WTC11 (cell line): ENCODE results near the gene ZNF423.

Experiments used
- E2F4 ChIP-seq: sonication (generic); formaldehyde crosslinking; IDR thresholded peaks from 2 replicates; pipeline ENCODE4 v1.8.1; 2022; ENCODE audit warnings: low read depth, mild to moderate bottlenecking, moderate library complexity, missing genetic modification reagents, borderline replicate concordance
- ETV6 ChIP-seq: sonication (generic); formaldehyde crosslinking; IDR thresholded peaks from 2 replicates; pipeline ENCODE4 v1.8.1; 2022; ENCODE audit warnings: mild to moderate bottlenecking, missing genetic modification reagents
- HMGXB4 ChIP-seq: sonication (generic); formaldehyde crosslinking; IDR thresholded peaks from 2 replicates; pipeline ENCODE4 v1.8.1; 2023; ENCODE audit warnings: mild to moderate bottlenecking, moderate library complexity, missing genetic modification reagents
- JUN ChIP-seq: sonication (generic); formaldehyde crosslinking; IDR thresholded peaks from 2 replicates; pipeline ENCODE4 v1.8.0; 2023; ENCODE audit warnings: mild to moderate bottlenecking, missing genetic modification reagents
- NR1H2 ChIP-seq: sonication (generic); formaldehyde crosslinking; IDR thresholded peaks from 2 replicates; pipeline ENCODE4 v1.9.0; 2021; ENCODE audit warnings: mild to moderate bottlenecking, moderate library complexity, missing genetic modification reagents
- SMAD3 ChIP-seq: sonication (generic); formaldehyde crosslinking; IDR thresholded peaks from 2 replicates; pipeline ENCODE4 v1.8.0; 2022; ENCODE audit warnings: missing genetic modification reagents, mild to moderate bottlenecking, borderline replicate concordance
- SP1 ChIP-seq: sonication (generic); formaldehyde crosslinking; conservative IDR thresholded peaks from 2 replicates; pipeline ENCODE4 v1.8.1; 2022; ENCODE audit warnings: missing genetic modification reagents
- TEAD1 ChIP-seq: sonication (generic); formaldehyde crosslinking; IDR thresholded peaks from 2 replicates; pipeline ENCODE4 v1.8.0; 2022; ENCODE audit warnings: mild to moderate bottlenecking, missing genetic modification reagents
- ZNF219 ChIP-seq: sonication (generic); formaldehyde crosslinking; IDR thresholded peaks from 2 replicates; pipeline ENCODE4 v1.8.0; 2023; ENCODE audit warnings: missing genetic modification reagents, mild to moderate bottlenecking, borderline replicate concordance
- TF ChIP-seq, protein P1 (sequence below): sonication (generic); formaldehyde crosslinking; conservative IDR thresholded peaks from 2 replicates; pipeline ENCODE4 v1.8.1; 2022; ENCODE audit warnings: mild to moderate bottlenecking, missing genetic modification reagents
- TF ChIP-seq, protein P2 (sequence below): fragments of 200-600 bp; IDR thresholded peaks from 2 replicates; pipeline ENCODE4 v1.8.0; 2022; ENCODE audit warnings: antibody characterized with exemption
- TF ChIP-seq, protein P3 (sequence below): sonication (generic); formaldehyde crosslinking; IDR thresholded peaks from 2 replicates; pipeline ENCODE4 v1.8.0; 2022; ENCODE audit warnings: mild to moderate bottlenecking, missing genetic modification reagents

GRCh38 chr16:49460786-49461470, 395.0 kb downstream of the ZNF423 start:
- no peak for TF ChIP-seq NR1H2 (CRISPR knock-in tag)
- TF ChIP-seq TEAD1 (CRISPR knock-in tag), result no peak
- TF ChIP-seq, protein P1, sequence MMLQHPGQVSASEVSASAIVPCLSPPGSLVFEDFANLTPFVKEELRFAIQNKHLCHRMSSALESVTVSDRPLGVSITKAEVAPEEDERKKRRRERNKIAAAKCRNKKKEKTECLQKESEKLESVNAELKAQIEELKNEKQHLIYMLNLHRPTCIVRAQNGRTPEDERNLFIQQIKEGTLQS (CRISPR knock-in tag), result no peak
- TF ChIP-seq, protein P2, sequence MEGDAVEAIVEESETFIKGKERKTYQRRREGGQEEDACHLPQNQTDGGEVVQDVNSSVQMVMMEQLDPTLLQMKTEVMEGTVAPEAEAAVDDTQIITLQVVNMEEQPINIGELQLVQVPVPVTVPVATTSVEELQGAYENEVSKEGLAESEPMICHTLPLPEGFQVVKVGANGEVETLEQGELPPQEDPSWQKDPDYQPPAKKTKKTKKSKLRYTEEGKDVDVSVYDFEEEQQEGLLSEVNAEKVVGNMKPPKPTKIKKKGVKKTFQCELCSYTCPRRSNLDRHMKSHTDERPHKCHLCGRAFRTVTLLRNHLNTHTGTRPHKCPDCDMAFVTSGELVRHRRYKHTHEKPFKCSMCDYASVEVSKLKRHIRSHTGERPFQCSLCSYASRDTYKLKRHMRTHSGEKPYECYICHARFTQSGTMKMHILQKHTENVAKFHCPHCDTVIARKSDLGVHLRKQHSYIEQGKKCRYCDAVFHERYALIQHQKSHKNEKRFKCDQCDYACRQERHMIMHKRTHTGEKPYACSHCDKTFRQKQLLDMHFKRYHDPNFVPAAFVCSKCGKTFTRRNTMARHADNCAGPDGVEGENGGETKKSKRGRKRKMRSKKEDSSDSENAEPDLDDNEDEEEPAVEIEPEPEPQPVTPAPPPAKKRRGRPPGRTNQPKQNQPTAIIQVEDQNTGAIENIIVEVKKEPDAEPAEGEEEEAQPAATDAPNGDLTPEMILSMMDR, result no peak
- no peak for TF ChIP-seq E2F4 (CRISPR knock-in tag)
- TF ChIP-seq ZNF219 (CRISPR knock-in tag), result no peak
- no peak for TF ChIP-seq SMAD3
- TF ChIP-seq HMGXB4, result no peak
- no peak for TF ChIP-seq ETV6
- TF ChIP-seq SP1 (CRISPR knock-in tag), result no peak
- TF ChIP-seq JUN, result no peak
- TF ChIP-seq, protein P3, sequence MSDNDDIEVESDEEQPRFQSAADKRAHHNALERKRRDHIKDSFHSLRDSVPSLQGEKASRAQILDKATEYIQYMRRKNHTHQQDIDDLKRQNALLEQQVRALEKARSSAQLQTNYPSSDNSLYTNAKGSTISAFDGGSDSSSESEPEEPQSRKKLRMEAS, result no peak
